Measurements from ENCODE around the gene DAB2IP. TPM values are rescaled to one million over a fixed set of nuclear protein-coding genes. Genes with fewer than 3 reads are reported as not detected.
A peak's percentile ranks its signal among the peaks of the same experiment; 100 is the strongest.

The DAB2IP gene
- total RNA-seq, 1 experiment from 2014 or later, result 31.0 TPM

GRCh38 chr9:121748074-121748473 is 96.6 kb downstream of the DAB2IP start:
- CTCF ChIA-PET, result no interaction called here
- POLR2A ChIA-PET, result interaction anchor here (0.6 kb wide), 1 partner anchor 17 kb away, joined by 3 read pairs; no protein-coding TSS in a partner anchor
- Histone ChIP-seq H2AFZ (ENCODE audit: low read depth, low read length, poor library complexity, severe bottlenecking) (no peak overlapping the region), H3K36me3 (ENCODE audit: control insufficient read depth in 1 of 2, insufficient read depth in 2 of 2, low read length in 2 of 2) (no peaks in the 10 kb centered on the region), H3K4me1 (ENCODE audit: control insufficient read depth in 1 of 2, insufficient read depth in 2 of 2, low read length in 2 of 2) (peaks cover 58 to 77% of the 10 kb centered on the region in 2 experiments), H3K9ac (ENCODE audit: low read length) (no peak overlapping the region; the same call in 1 of the 2 replicates), H3K79me2 (ENCODE audit: insufficient read depth, low read length) (peaks cover 36% of the 10 kb centered on the region; the same call in 1 of the 2 replicates), H3K4me2 (ENCODE audit: low read length) (peak overlapping the region; percentile 60), H3K9me2 (ENCODE audit: insufficient read depth) (no peaks in the 10 kb centered on the region), H3K9me3 (ENCODE audit: control insufficient read depth in 1 of 2, insufficient read depth in 1 of 2, low read depth in 1 of 2, low read length in 2 of 2) (no peaks in the 10 kb centered on the region), H4K20me1 (ENCODE audit: insufficient read depth) (no peaks in the 10 kb centered on the region), H3K27ac (ENCODE audit: low read depth, low read length) (peak overlapping the region; percentile 51; the same call in 1 of the 2 replicates), H3K4me3 (replicated peaks in 1 of 2; ENCODE audit: low read depth in 1 of 2, low read length in 2 of 2) (no peak overlapping the region), H3K27me3 (ENCODE audit: insufficient read depth, low read length) (no peaks in the 10 kb centered on the region)
- DNase-seq (ENCODE audit: low read depth, low spot score), result no peak
- BruUV-seq (replicated peaks), result no TSS peak
- RAD21 ChIA-PET (ENCODE audit: low non-redundant PET in 1 of 2, low total read pairs in 2 of 2, uncharacterized antibody in 2 of 2, unreplicated experiment in 2 of 2), result interaction anchor here in 1 of 2 experiments (1.2 kb wide), 1 partner anchor 113 kb away, joined by 3 read pairs; no protein-coding TSS in a partner anchor
- TF ChIP-seq YY1 (IDR thresholded peaks at IDR 0.05; ENCODE audit: extremely low read depth, insufficient replicate concordance, low read depth, low read length) (no peak), EGR1 (IDR thresholded peaks at IDR 0.05; ENCODE audit: low read depth) (no peak), EZH2phosphoT487 (IDR thresholded peaks at IDR 0.05; ENCODE audit: borderline replicate concordance) (no peak), CEBPB (IDR thresholded peaks at IDR 0.05; ENCODE audit: low read depth) (no peak), MAX (IDR thresholded peaks at IDR 0.05) (no peak), SIN3A (IDR thresholded peaks at IDR 0.05; ENCODE audit: low read depth) (no peak), FOSL1 (IDR thresholded peaks at IDR 0.05; ENCODE audit: low read depth) (no peak), TCF7L2 (IDR thresholded peaks at IDR 0.05; ENCODE audit: borderline replicate concordance, extremely low read depth, insufficient read depth, insufficient read length) (no peak), ATF3 (IDR thresholded peaks at IDR 0.05) (no peak), POLR2A (IDR thresholded peaks at IDR 0.05; ENCODE audit: borderline replicate concordance, extremely low read depth, insufficient read depth, insufficient read length) (no peak), SP1 (IDR thresholded peaks at IDR 0.05; ENCODE audit: low read depth) (no peak), ZNF274 (IDR thresholded peaks at IDR 0.05; ENCODE audit: low read depth, low read length) (no peak), REST (IDR thresholded peaks at IDR 0.05; ENCODE audit: low read depth) (no peak)
- intact Hi-C loops (cut with micrococcal nuclease), result no loop called here
- no peak for ATAC-seq

Measured in HCT116 (cell line).